SJCRH30 (cell line): ENCODE results near the gene CABCOCO1. TPM values are rescaled to one million over a fixed set of nuclear protein-coding genes. Genes with fewer than 3 reads are reported as not detected.

Experiments used
- DNase-seq, 2 experiments: peaks; one replicate each; pipeline ENCODE4 v3.0.0-alpha.2; 2015 to 2020
- H3K27ac ChIP-seq: fragments of 250-450 bp; sonication (Bioruptor Pico); 2 replicates; pipeline ENCODE4 v1.5.1; 2020; ENCODE audit warnings: mild to moderate bottlenecking, moderate library complexity
- H3K27me3 ChIP-seq: fragments of 250-450 bp; sonication (Bioruptor Pico); 2 replicates; pipeline ENCODE4 v1.5.1; 2020; ENCODE audit warnings: mild to moderate bottlenecking, moderate library complexity
- H3K36me3 ChIP-seq: fragments of 250-450 bp; sonication (Bioruptor Pico); 2 replicates; pipeline ENCODE4 v1.5.1; 2020; ENCODE audit warnings: mild to moderate bottlenecking, moderate library complexity
- H3K4me1 ChIP-seq: fragments of 250-450 bp; sonication (Bioruptor Pico); 2 replicates; pipeline ENCODE4 v1.5.1; 2020; ENCODE audit warnings: mild to moderate bottlenecking, moderate library complexity
- H3K4me3 ChIP-seq: fragments of 250-450 bp; sonication (Bioruptor Pico); 2 replicates; pipeline ENCODE4 v1.5.1; 2020; ENCODE audit warnings: mild to moderate bottlenecking, moderate library complexity
- H3K9me3 ChIP-seq: fragments of 250-450 bp; sonication (Bioruptor Pico); replicated peaks from 2 replicates; pipeline ENCODE4 v1.5.1; 2020; ENCODE audit warnings: mild to moderate bottlenecking, moderate library complexity
- total RNA-seq: library from RNA; depleted of rRNA; stranded (reverse); fragments of >200 nt; shearing (Covaris generic); gene quantifications from 2 replicates; pipeline ENCODE4 v1.2.3, GENCODE V29; 2014; rRNA removed

Gene CABCOCO1
- total RNA-seq: not detected in 2 replicates

GRCh38 chr10:61662794-61663259 lies at the start of gene CABCOCO1:
Gene CABCOCO1, plus strand, starts transcription at chr10:61662929. Its CDS starts 44 bp downstream, at chr10:61662973.
- H3K27me3 ChIP-seq: no peaks in the 10 kb centered on the region
- DNase-seq: no peak
- H3K4me1 ChIP-seq: no peaks in the 10 kb centered on the region
- no peaks in the 10 kb centered on the region for H3K36me3 ChIP-seq
- H3K9me3 ChIP-seq: no peaks in the 10 kb centered on the region
- H3K4me3 ChIP-seq: no peak within 1 kb of the TSS
- no peak within 1 kb of the TSS for H3K27ac ChIP-seq

DNA sequence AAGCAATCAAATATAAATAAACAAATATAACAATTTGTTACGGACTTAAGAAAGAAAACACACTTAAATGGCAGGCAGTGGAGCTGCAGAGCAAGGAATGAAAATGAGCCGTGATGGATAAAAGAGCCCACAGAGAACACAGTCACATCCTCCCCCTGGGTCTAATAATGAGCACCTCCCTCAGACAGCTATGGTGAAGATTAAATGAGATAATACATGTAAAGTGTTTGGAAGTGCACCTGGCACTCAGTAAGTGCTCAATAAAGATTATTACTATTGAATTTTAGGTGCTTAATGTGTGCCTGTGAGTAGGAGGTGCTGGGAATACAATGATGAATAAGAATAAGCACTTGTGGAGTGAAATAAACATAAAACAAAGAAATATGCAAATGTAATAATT lies 49.1 kb upstream of the CABCOCO1 start:
- DNase-seq: no peak
- Histone ChIP-seq H3K27ac (no peak overlapping the region), H3K36me3 (no peaks in the 10 kb centered on the region), H3K4me3 (no peak overlapping the region), H3K4me1 (peaks cover 11% of the 10 kb centered on the region), H3K9me3 (no peaks in the 10 kb centered on the region), H3K27me3 (no peaks in the 10 kb centered on the region)

- Histone ChIP-seq H3K9me3 (no peaks in the 10 kb centered on the region), H3K4me3 (no peak overlapping the region), H3K27ac (no peak overlapping the region), H3K27me3 (no peaks in the 10 kb centered on the region), H3K4me1 (peaks cover 14% of the 10 kb centered on the region), H3K36me3 (no peaks in the 10 kb centered on the region)
- DNase-seq: no peak
These were observed 46.1 kb upstream of the CABCOCO1 start for GRCh38 chr10:61616611-61617010.

DNA sequence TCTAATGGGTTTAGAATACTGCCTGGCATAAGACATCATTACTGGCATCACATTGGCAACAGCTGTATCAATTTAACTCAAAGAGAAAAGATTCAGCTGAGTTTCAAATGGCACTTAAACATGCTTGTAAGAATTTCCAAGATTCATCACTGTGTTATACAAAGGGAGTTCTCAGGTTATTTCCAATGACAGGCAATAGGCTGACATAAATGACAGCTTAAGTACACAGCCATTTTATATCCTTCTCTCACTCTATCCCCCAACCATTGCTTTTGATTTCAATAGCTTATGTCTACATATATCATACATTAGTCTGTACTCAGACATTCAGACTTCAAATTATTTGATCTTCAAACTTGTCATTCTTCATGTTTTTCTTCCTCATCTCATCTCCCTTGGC lies 45.5 kb upstream of the CABCOCO1 start:
- Histone ChIP-seq H3K4me3 (no peak overlapping the region), H3K36me3 (no peaks in the 10 kb centered on the region), H3K27me3 (no peaks in the 10 kb centered on the region), H3K9me3 (no peaks in the 10 kb centered on the region), H3K27ac (no peak overlapping the region), H3K4me1 (peaks cover 16% of the 10 kb centered on the region)
- no peak for DNase-seq

GRCh38 chr10:61617586-61617985 lies 45.1 kb upstream of the CABCOCO1 start:
- no peak overlapping the region for H3K27ac ChIP-seq
- DNase-seq: peak; percentile 10 to 52
- H3K4me3 ChIP-seq: no peak overlapping the region
- H3K27me3 ChIP-seq: no peaks in the 10 kb centered on the region
- H3K9me3 ChIP-seq: no peaks in the 10 kb centered on the region
- peaks cover 20% of the 10 kb centered on the region for H3K4me1 ChIP-seq
- H3K36me3 ChIP-seq: no peaks in the 10 kb centered on the region

DNA sequence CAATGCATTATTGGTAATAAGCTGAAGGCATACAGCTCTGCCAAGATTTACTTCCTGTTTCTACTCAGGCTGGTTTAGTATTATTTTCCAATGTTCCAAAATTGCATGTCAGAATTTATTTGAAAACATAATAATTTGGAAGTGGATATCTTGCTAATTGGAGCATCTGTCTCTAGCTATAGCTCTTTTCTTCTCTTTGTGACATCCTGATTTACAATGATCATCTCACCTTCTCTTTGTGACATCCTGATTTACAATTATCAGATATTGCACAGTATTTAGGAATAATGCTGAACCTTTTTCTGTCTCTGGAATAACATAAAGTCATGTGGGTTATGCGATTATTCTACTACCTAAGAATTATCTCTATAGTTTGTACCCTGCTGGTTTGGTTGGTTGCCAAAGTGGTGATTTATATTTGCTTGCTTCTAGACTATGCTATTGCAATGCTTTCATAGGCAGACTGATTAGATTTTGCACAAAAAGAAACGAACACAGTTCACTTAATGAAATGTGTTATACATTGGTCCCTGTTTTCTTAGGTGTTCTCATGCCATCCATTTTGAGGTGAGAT lies 44.3 kb upstream of the CABCOCO1 start:
- no peak overlapping the region for H3K27ac ChIP-seq
- no peak overlapping the region for H3K4me3 ChIP-seq
- peaks cover 24% of the 10 kb centered on the region for H3K4me1 ChIP-seq
- no peaks in the 10 kb centered on the region for H3K9me3 ChIP-seq
- no peaks in the 10 kb centered on the region for H3K27me3 ChIP-seq
- no peak for DNase-seq
- no peaks in the 10 kb centered on the region for H3K36me3 ChIP-seq

DNA sequence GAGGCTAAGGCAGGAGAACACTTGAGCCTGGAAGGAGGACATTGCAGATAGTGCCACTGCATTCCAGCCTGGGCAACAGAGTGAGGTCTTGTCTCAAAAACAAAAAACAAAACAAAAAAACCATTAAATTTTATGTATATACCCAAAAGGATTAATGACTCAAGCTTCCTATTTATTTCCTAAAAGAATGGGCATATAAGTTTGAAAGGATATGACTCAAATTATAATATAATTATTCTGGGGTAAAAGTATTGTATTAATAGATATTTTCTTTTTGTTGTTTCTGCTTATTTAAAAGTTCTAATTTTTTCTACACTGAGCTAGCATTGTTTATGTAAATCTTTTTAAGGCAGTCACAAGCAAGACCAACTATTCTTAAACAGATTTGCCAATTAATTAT lies 42.2 kb upstream of the CABCOCO1 start:
- H3K27me3 ChIP-seq: no peaks in the 10 kb centered on the region
- no peak for DNase-seq
- no peaks in the 10 kb centered on the region for H3K36me3 ChIP-seq
- H3K27ac ChIP-seq: no peak overlapping the region
- H3K9me3 ChIP-seq: no peaks in the 10 kb centered on the region
- no peak overlapping the region for H3K4me3 ChIP-seq
- H3K4me1 ChIP-seq: peaks cover 34% of the 10 kb centered on the region

- peak overlapping the region; percentile 53 for H3K27ac ChIP-seq
- no peaks in the 10 kb centered on the region for H3K27me3 ChIP-seq
- DNase-seq: peak; percentile 27 to 41
- H3K9me3 ChIP-seq: no peaks in the 10 kb centered on the region
- H3K4me3 ChIP-seq: peak overlapping the region; percentile 24
- H3K36me3 ChIP-seq: no peaks in the 10 kb centered on the region
- H3K4me1 ChIP-seq: peaks cover 34% of the 10 kb centered on the region
These were observed 41.1 kb upstream of the CABCOCO1 start for GRCh38 chr10:61621605-61622051.

GRCh38 chr10:61623161-61623560 lies 39.6 kb upstream of the CABCOCO1 start:
- peak; percentile 61 to 85 for DNase-seq
- peaks cover 25% of the 10 kb centered on the region for H3K4me1 ChIP-seq
- H3K36me3 ChIP-seq: no peaks in the 10 kb centered on the region
- no peaks in the 10 kb centered on the region for H3K9me3 ChIP-seq
- peak overlapping the region; percentile 96 for H3K27ac ChIP-seq
- peak overlapping the region; percentile 45 for H3K4me3 ChIP-seq
- no peaks in the 10 kb centered on the region for H3K27me3 ChIP-seq

GRCh38 chr10:61626209-61626608 lies 36.5 kb upstream of the CABCOCO1 start:
- Histone ChIP-seq H3K27ac (no peak overlapping the region), H3K4me3 (no peak overlapping the region)

GRCh38 chr10:61627266-61627665 lies 35.5 kb upstream of the CABCOCO1 start:
- Histone ChIP-seq H3K4me3 (no peak overlapping the region), H3K36me3 (no peaks in the 10 kb centered on the region), H3K9me3 (no peaks in the 10 kb centered on the region), H3K27ac (no peak overlapping the region), H3K4me1 (peaks cover 33% of the 10 kb centered on the region), H3K27me3 (no peaks in the 10 kb centered on the region)
- no peak for DNase-seq

More at GRCh38 chr10:61626209-61626608, 36.5 kb upstream of the CABCOCO1 start:
- no peak for DNase-seq
- no peaks in the 10 kb centered on the region for H3K27me3 ChIP-seq
- H3K36me3 ChIP-seq: no peaks in the 10 kb centered on the region
- H3K9me3 ChIP-seq: no peaks in the 10 kb centered on the region
- H3K4me1 ChIP-seq: peaks cover 39% of the 10 kb centered on the region

- DNase-seq: no peak
- Histone ChIP-seq H3K36me3 (no peaks in the 10 kb centered on the region), H3K27me3 (no peaks in the 10 kb centered on the region), H3K4me1 (peaks cover 34% of the 10 kb centered on the region), H3K9me3 (no peaks in the 10 kb centered on the region), H3K27ac (peak overlapping the region; percentile 20; the same call in 1 of the 2 replicates), H3K4me3 (no peak overlapping the region)
These were observed 34.4 kb upstream of the CABCOCO1 start for GRCh38 chr10:61628151-61628874.

GRCh38 chr10:61628875-61629513 lies 33.7 kb upstream of the CABCOCO1 start:
- Histone ChIP-seq H3K4me3 (no peak overlapping the region), H3K27me3 (no peaks in the 10 kb centered on the region), H3K36me3 (no peaks in the 10 kb centered on the region), H3K4me1 (peaks cover 38% of the 10 kb centered on the region), H3K9me3 (no peaks in the 10 kb centered on the region), H3K27ac (peak overlapping the region; percentile 20; the same call in 1 of the 2 replicates)
- DNase-seq: peak; percentile 11 to 16

GRCh38 chr10:61629576-61629975 lies 33.2 kb upstream of the CABCOCO1 start:
- Histone ChIP-seq H3K27ac (peak overlapping the region; percentile 20; the same call in 1 of the 2 replicates), H3K27me3 (no peaks in the 10 kb centered on the region), H3K9me3 (no peaks in the 10 kb centered on the region), H3K4me3 (no peak overlapping the region), H3K4me1 (peaks cover 38% of the 10 kb centered on the region), H3K36me3 (no peaks in the 10 kb centered on the region)
- no peak for DNase-seq

DNA sequence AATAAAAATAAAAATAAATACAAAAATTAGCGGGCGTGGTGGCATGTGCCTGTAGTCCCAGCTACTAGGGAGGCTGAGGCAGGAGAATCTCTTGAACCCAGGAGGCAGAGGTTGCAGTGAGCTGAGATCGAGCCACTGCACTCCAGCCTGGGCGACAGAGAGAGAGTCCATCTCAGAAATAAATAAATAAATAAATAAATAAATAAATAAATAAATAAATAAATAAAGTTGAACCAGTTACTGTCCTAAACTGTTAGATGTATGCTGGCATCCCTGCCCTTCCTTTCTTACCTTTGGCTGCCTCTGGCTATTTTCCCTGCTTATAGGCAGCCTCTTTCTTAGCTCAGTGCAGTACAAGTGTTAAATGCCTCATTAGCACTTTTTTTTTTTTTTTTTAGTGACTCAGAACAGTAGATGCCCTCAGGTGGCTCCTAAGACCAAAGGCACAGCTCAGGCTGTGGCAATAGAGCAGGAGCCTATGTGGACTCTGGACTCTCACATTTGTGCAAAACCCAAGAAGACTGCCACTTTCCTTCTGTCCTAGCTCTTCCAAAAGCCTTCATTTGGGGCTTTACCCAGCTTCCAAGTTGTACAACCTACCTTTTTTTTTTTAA lies 30.6 kb upstream of the CABCOCO1 start:
- H3K4me3 ChIP-seq: no peak overlapping the region
- no peak overlapping the region for H3K27ac ChIP-seq
- peaks cover 45% of the 10 kb centered on the region for H3K4me1 ChIP-seq
- H3K9me3 ChIP-seq: no peaks in the 10 kb centered on the region; the same call in 1 of the 2 replicates
- no peaks in the 10 kb centered on the region; the same call in 1 of the 2 replicates for H3K36me3 ChIP-seq
- DNase-seq: no peak
- no peaks in the 10 kb centered on the region for H3K27me3 ChIP-seq
